Progenitor cell of endocrine pancreas (in vitro differentiated cells): ENCODE measurements around the gene PAFAH1B1. TPM values are rescaled to one million over a fixed set of nuclear protein-coding genes. Genes with fewer than 3 reads are reported as not detected.

Experiments used
- DNase-seq: peaks from one replicate; pipeline ENCODE4 v3.0.0; 2021; ENCODE audit warnings: low spot score; ENCODE audit not compliant: unreplicated experiment
- H3K27ac Mint-ChIP-seq: 2 replicates; pipeline ENCODE4 v1.8.0; 2021; ENCODE audit warnings: mild to moderate bottlenecking, moderate library complexity, mixed read lengths
- H3K27me3 Mint-ChIP-seq: 2 replicates; pipeline ENCODE4 v1.8.0; 2021; ENCODE audit warnings: mixed read lengths
- H3K36me3 Mint-ChIP-seq: 2 replicates; pipeline ENCODE4 v1.8.0; 2022; ENCODE audit warnings: mixed read lengths; ENCODE audit not compliant: insufficient read depth
- H3K4me1 Mint-ChIP-seq: 2 replicates; pipeline ENCODE4 v1.8.0; 2021; ENCODE audit warnings: low read depth, mixed read lengths
- H3K4me3 Mint-ChIP-seq: 2 replicates; pipeline ENCODE4 v1.8.0; 2021; ENCODE audit warnings: low read depth, mild to moderate bottlenecking, moderate library complexity, mixed read lengths
- H3K9me3 Mint-ChIP-seq: 2 replicates; pipeline ENCODE4 v1.8.0; 2021; ENCODE audit warnings: low read depth, mixed read lengths
- CTCF ChIP-seq: fragments of 200-600 bp; sonication (generic); IDR thresholded peaks from one replicate; pipeline ENCODE4 v1.5.0; 2021; ENCODE audit warnings: antibody characterized with exemption, mild to moderate bottlenecking; ENCODE audit not compliant: unreplicated experiment
- total RNA-seq: library from RNA; stranded (reverse); gene quantifications from 2 replicates; pipeline ENCODE4 v1.2.1, GENCODE V29; 2021

PAFAH1B1 gene
- total RNA-seq, 1 donor from 2014 or later, result 140 TPM

- DNase-seq, result peak; percentile 76
- H3K36me3 Mint-ChIP-seq, result no peaks in the 10 kb centered on the region
- peaks cover 6% of the 10 kb centered on the region for H3K27me3 Mint-ChIP-seq
- peaks cover 22% of the 10 kb centered on the region for H3K4me1 Mint-ChIP-seq
- no peak for TF ChIP-seq CTCF
- H3K9me3 Mint-ChIP-seq, result no peaks in the 10 kb centered on the region
- H3K4me3 Mint-ChIP-seq, result peak within 1 kb of the TSS; percentile 75
- H3K27ac Mint-ChIP-seq, result peak within 1 kb of the TSS; percentile 80
Observed at GRCh38 chr17:2711608-2712299, 118.3 kb downstream of the PAFAH1B1 start, which contains the start of gene CLUH. Gene CLUH (minus strand): TSS chr17:2711764. CDS start chr17:2711661, 103 bp downstream.

GRCh38 chr17:2712300-2713043 lies 119.0 kb downstream of the PAFAH1B1 start:
- Mint-ChIP-seq H3K4me3 (peak overlapping the region; percentile 75), H3K27me3 (peaks cover 6% of the 10 kb centered on the region), H3K27ac (peak overlapping the region; percentile 80), H3K36me3 (no peaks in the 10 kb centered on the region), H3K4me1 (peaks cover 23% of the 10 kb centered on the region), H3K9me3 (no peaks in the 10 kb centered on the region)
- DNase-seq, result no peak
- TF ChIP-seq CTCF, result no peak

GRCh38 chr17:2713881-2714280 lies 120.4 kb downstream of the PAFAH1B1 start:
- peaks cover 24% of the 10 kb centered on the region for H3K4me1 Mint-ChIP-seq
- H3K27ac Mint-ChIP-seq, result no peak overlapping the region
- H3K27me3 Mint-ChIP-seq, result peaks cover 6% of the 10 kb centered on the region
- TF ChIP-seq CTCF, result no peak
- no peak overlapping the region for H3K4me3 Mint-ChIP-seq
- no peak for DNase-seq
- no peaks in the 10 kb centered on the region for H3K36me3 Mint-ChIP-seq
- H3K9me3 Mint-ChIP-seq, result no peaks in the 10 kb centered on the region

GRCh38 chr17:2716649-2717048 lies 123.2 kb downstream of the PAFAH1B1 start:
- no peak for TF ChIP-seq CTCF
- no peaks in the 10 kb centered on the region for H3K36me3 Mint-ChIP-seq
- H3K4me3 Mint-ChIP-seq, result no peak overlapping the region
- H3K27me3 Mint-ChIP-seq, result peaks cover 9% of the 10 kb centered on the region
- no peak overlapping the region for H3K27ac Mint-ChIP-seq
- peaks cover 9% of the 10 kb centered on the region for H3K4me1 Mint-ChIP-seq
- no peaks in the 10 kb centered on the region for H3K9me3 Mint-ChIP-seq
- DNase-seq, result no peak

GRCh38 chr17:2718150-2718938 lies 124.9 kb downstream of the PAFAH1B1 start:
- TF ChIP-seq CTCF, result no peak
- Mint-ChIP-seq H3K36me3 (no peaks in the 10 kb centered on the region), H3K9me3 (no peaks in the 10 kb centered on the region), H3K27me3 (peaks cover 26% of the 10 kb centered on the region), H3K4me1 (peaks cover 5% of the 10 kb centered on the region), H3K27ac (no peak overlapping the region), H3K4me3 (no peak overlapping the region)
- no peak for DNase-seq
